Rectal smooth muscle tissue (tissue), 1 donor: ENCODE results near the gene CRABP1.

Experiments
- H3K27ac ChIP-seq: one replicate; pipeline ENCODE4 v1.7.0; 2013; ENCODE audit warnings: low read depth, low read length, inconsistent platforms
- H3K27me3 ChIP-seq: one replicate; pipeline ENCODE4 v1.7.0; 2013; ENCODE audit warnings: low read length; ENCODE audit not compliant: control insufficient read depth, insufficient read depth
- H3K36me3 ChIP-seq: one replicate; pipeline ENCODE4 v1.7.0; 2013; ENCODE audit warnings: low read length; ENCODE audit not compliant: control insufficient read depth, insufficient read depth
- H3K4me1 ChIP-seq: one replicate; pipeline ENCODE4 v1.7.0; 2013; ENCODE audit warnings: low read length; ENCODE audit not compliant: control insufficient read depth, insufficient read depth
- H3K4me3 ChIP-seq: one replicate; pipeline ENCODE4 v1.7.0; 2013; ENCODE audit warnings: low read length
- H3K9ac ChIP-seq: one replicate; pipeline ENCODE4 v1.7.0; 2013; ENCODE audit warnings: low read length

The CRABP1 gene

DNA sequence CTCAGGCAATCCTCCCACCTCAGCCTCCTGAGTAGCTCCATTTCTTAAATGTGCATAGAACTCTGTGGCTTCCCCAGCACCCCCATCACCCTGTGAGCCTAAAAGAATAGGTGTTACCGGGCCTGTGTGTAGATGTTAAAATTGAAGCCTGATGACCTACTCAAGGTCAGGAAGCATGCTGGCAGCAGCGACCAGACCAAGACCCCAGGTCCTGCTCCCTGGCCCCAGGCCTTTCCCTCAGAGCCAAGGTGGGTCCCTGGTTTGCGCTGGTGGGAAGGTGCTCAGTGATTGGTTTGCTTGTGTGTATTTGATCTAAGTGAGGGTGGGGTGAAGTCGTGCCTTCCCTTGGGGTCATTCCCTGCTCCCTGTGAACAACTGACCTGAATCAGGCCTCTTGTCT, 18.4 kb upstream of the CRABP1 start:
- no peak overlapping the region for H3K9ac ChIP-seq
- no peak overlapping the region for H3K4me3 ChIP-seq
- no peaks in the 10 kb centered on the region for H3K27me3 ChIP-seq
- no peaks in the 10 kb centered on the region for H3K4me1 ChIP-seq
- no peak overlapping the region for H3K27ac ChIP-seq
- no peaks in the 10 kb centered on the region for H3K36me3 ChIP-seq

GRCh38 chr15:78322243-78322642, 17.9 kb upstream of the CRABP1 start:
- Histone ChIP-seq H3K4me1 (no peaks in the 10 kb centered on the region), H3K27ac (no peak overlapping the region), H3K4me3 (no peak overlapping the region), H3K36me3 (no peaks in the 10 kb centered on the region), H3K9ac (no peak overlapping the region), H3K27me3 (no peaks in the 10 kb centered on the region)

DNA sequence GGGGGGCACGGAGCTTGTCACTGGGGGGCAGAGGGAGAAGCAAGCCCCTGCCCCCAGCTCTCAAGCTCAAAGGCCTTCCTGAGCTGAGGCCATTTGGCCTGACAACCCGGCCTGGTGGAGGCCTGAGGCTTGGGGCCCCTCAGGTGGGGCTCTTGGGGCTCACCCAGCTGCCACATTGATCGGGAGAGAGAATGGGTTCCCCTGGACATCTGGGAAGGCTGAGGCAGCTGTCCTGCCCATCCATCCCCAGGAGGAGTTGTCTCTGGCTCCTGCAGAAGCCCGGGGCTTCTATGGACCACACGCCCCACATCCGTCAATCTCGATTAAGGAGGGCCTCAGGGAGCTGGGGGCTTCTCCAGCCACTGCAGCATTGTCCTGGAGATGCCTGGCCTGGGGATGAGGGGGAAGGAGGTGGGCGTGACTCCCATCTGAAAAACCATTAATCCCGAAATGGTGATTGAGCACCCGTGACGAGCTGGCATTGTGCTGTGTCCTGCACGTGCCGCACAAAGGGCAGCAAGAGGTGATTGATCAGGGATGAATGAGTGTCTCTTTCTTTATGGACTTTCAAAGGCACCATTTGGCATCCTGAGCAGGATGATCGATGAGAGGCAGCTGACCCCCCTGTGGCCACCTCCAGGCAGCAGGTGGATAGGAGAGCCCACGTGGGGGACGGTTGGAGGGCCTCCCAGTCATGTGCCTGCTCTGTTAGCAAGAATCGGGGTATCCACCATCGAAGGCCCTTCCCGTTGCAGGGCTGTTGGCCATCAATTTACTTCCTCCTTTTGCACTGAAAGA, 17.2 kb upstream of the CRABP1 start:
- H3K27ac ChIP-seq: no peak overlapping the region
- H3K9ac ChIP-seq: no peak overlapping the region
- no peaks in the 10 kb centered on the region for H3K27me3 ChIP-seq
- H3K36me3 ChIP-seq: no peaks in the 10 kb centered on the region
- H3K4me3 ChIP-seq: no peak overlapping the region
- no peaks in the 10 kb centered on the region for H3K4me1 ChIP-seq

GRCh38 chr15:78323693-78324092, 16.5 kb upstream of the CRABP1 start:
- Histone ChIP-seq H3K9ac (no peak overlapping the region), H3K27me3 (no peaks in the 10 kb centered on the region), H3K27ac (no peak overlapping the region), H3K4me1 (no peaks in the 10 kb centered on the region), H3K36me3 (no peaks in the 10 kb centered on the region), H3K4me3 (no peak overlapping the region)

- H3K36me3 ChIP-seq: no peaks in the 10 kb centered on the region
- no peaks in the 10 kb centered on the region for H3K27me3 ChIP-seq
- H3K27ac ChIP-seq: no peak overlapping the region
- no peak overlapping the region for H3K4me3 ChIP-seq
- no peak overlapping the region for H3K9ac ChIP-seq
- no peaks in the 10 kb centered on the region for H3K4me1 ChIP-seq
These were observed 16.0 kb upstream of the CRABP1 start for GRCh38 chr15:78324144-78324543.

GRCh38 chr15:78325092-78325843, 14.9 kb upstream of the CRABP1 start:
- Histone ChIP-seq H3K4me3 (no peak overlapping the region), H3K27ac (no peak overlapping the region)

GRCh38 chr15:78327466-78327865, 12.7 kb upstream of the CRABP1 start:
- Histone ChIP-seq H3K36me3 (no peaks in the 10 kb centered on the region), H3K4me1 (no peaks in the 10 kb centered on the region), H3K27me3 (no peaks in the 10 kb centered on the region), H3K4me3 (no peak overlapping the region), H3K27ac (no peak overlapping the region), H3K9ac (no peak overlapping the region)

More at GRCh38 chr15:78325092-78325843, 14.9 kb upstream of the CRABP1 start:
- H3K27me3 ChIP-seq: no peaks in the 10 kb centered on the region
- H3K4me1 ChIP-seq: no peaks in the 10 kb centered on the region
- H3K36me3 ChIP-seq: no peaks in the 10 kb centered on the region
- H3K9ac ChIP-seq: no peak overlapping the region

DNA sequence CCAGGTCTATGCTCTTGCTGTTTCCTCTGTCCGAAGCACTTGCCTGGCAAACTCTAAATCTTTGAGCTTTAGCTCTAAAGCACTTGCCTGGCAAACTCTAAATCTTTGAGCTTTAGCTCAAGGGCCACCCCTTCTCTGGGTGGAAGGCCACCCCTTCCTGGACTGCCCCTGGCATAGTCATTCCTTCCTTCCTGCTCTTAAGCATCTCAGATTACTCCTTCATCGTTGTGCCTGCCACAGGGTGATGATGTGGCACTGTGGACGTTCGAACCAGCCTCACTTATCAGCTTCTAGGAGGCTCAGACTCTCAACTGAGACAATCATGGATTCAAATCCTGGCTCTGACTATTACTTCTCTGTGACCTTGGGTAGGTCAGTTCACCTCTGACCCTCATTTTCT, 10.5 kb upstream of the CRABP1 start:
- no peaks in the 10 kb centered on the region for H3K27me3 ChIP-seq

DNA sequence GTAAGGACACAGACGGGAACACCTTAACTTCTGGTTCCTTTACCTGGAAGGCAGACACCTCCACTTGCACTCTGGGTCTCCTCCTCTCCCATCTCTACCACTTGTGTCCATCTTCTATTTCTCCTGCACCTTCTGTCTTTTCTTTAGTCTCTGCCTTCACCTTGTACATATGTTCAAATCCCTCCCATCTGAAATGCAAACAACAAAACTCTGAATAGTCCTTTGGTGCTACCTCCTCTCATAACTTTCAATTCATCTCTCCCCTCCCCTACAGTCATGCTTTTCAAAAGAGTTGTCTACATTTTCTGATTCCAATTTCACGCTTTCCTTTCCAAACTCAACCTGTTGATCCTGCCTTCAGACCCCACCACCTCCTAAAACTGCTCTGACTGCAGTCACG, 5.3 kb upstream of the CRABP1 start:
- Histone ChIP-seq H3K9ac (no peak overlapping the region), H3K27ac (no peak overlapping the region), H3K4me3 (no peak overlapping the region), H3K27me3 (no peaks in the 10 kb centered on the region), H3K4me1 (no peaks in the 10 kb centered on the region), H3K36me3 (no peaks in the 10 kb centered on the region)

More for the DNA sequence above, 10.5 kb upstream of the CRABP1 start:
- Histone ChIP-seq H3K27ac (no peak overlapping the region), H3K4me3 (no peak overlapping the region), H3K9ac (no peak overlapping the region), H3K36me3 (no peaks in the 10 kb centered on the region), H3K4me1 (no peaks in the 10 kb centered on the region)

GRCh38 chr15:78335985-78336384, 4.2 kb upstream of the CRABP1 start:
- Histone ChIP-seq H3K4me3 (no peak overlapping the region), H3K4me1 (no peaks in the 10 kb centered on the region), H3K9ac (no peak overlapping the region), H3K36me3 (no peaks in the 10 kb centered on the region), H3K27ac (no peak overlapping the region), H3K27me3 (peaks cover 6% of the 10 kb centered on the region)

DNA sequence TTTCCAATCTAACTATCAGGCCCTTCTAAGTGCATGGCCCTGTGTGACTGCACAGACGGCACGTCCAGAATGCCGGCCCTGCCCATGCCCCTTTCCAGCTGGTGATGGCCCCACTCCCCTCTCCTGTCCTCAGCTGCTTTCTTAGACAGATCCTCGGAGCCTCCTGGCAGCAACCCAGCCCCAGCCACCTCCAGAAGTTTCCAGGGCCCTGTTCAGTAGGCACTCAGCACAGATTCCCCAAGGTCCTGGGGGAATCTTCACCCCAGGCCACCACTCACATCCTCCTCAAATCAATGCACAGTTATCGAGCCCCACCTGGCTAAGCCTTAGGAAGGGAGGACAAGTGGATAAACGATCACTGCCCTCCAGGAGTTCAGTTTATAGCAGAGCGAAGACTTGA, 1.4 kb upstream of the CRABP1 start:
- H3K27me3 ChIP-seq: peaks cover 8% of the 10 kb centered on the region
- no peaks in the 10 kb centered on the region for H3K4me1 ChIP-seq
- no peak overlapping the region for H3K27ac ChIP-seq
- H3K4me3 ChIP-seq: no peak overlapping the region
- no peak overlapping the region for H3K9ac ChIP-seq
- H3K36me3 ChIP-seq: no peaks in the 10 kb centered on the region

- H3K4me1 ChIP-seq: no peaks in the 10 kb centered on the region
- H3K9ac ChIP-seq: no peak overlapping the region
- no peak overlapping the region for H3K4me3 ChIP-seq
- no peak overlapping the region for H3K27ac ChIP-seq
- no peaks in the 10 kb centered on the region for H3K36me3 ChIP-seq
- peaks cover 8% of the 10 kb centered on the region for H3K27me3 ChIP-seq
These were observed 594 bp upstream of the CRABP1 start for GRCh38 chr15:78339559-78339958.
